ENCODE measurements around the gene RWDD2A. TPM values are rescaled to one million over a fixed set of nuclear protein-coding genes. Genes with fewer than 3 reads are reported as not detected.

RWDD2A gene
- total and polyA plus RNA-seq, 2 of the 8 experiments (the other 6 are each of a cell fraction or from before 2014, with no cell fraction given) = 2.1 to 3.6 TPM

DNA sequence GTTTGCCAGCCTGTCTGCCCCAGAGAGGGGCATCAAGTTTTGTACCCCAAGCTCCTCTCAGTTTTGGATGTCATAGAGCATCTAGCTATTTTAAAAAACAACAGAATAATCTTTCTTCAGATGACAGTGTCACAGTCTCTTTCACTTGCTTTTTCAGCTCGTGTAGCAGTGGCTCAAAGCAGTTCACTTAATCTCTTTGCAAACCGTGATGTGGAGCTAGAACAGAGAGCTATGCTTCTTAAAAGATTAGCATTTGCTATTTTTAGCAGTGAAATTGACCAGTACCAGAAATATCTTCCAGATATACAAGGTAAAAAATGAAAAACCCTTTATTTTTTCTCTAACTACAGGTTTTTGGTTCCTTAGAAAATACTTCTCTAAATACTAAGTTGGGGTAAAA, 37.4 kb upstream of the RWDD2A start (continued):
- TF ChIP-seq, protein P1, sequence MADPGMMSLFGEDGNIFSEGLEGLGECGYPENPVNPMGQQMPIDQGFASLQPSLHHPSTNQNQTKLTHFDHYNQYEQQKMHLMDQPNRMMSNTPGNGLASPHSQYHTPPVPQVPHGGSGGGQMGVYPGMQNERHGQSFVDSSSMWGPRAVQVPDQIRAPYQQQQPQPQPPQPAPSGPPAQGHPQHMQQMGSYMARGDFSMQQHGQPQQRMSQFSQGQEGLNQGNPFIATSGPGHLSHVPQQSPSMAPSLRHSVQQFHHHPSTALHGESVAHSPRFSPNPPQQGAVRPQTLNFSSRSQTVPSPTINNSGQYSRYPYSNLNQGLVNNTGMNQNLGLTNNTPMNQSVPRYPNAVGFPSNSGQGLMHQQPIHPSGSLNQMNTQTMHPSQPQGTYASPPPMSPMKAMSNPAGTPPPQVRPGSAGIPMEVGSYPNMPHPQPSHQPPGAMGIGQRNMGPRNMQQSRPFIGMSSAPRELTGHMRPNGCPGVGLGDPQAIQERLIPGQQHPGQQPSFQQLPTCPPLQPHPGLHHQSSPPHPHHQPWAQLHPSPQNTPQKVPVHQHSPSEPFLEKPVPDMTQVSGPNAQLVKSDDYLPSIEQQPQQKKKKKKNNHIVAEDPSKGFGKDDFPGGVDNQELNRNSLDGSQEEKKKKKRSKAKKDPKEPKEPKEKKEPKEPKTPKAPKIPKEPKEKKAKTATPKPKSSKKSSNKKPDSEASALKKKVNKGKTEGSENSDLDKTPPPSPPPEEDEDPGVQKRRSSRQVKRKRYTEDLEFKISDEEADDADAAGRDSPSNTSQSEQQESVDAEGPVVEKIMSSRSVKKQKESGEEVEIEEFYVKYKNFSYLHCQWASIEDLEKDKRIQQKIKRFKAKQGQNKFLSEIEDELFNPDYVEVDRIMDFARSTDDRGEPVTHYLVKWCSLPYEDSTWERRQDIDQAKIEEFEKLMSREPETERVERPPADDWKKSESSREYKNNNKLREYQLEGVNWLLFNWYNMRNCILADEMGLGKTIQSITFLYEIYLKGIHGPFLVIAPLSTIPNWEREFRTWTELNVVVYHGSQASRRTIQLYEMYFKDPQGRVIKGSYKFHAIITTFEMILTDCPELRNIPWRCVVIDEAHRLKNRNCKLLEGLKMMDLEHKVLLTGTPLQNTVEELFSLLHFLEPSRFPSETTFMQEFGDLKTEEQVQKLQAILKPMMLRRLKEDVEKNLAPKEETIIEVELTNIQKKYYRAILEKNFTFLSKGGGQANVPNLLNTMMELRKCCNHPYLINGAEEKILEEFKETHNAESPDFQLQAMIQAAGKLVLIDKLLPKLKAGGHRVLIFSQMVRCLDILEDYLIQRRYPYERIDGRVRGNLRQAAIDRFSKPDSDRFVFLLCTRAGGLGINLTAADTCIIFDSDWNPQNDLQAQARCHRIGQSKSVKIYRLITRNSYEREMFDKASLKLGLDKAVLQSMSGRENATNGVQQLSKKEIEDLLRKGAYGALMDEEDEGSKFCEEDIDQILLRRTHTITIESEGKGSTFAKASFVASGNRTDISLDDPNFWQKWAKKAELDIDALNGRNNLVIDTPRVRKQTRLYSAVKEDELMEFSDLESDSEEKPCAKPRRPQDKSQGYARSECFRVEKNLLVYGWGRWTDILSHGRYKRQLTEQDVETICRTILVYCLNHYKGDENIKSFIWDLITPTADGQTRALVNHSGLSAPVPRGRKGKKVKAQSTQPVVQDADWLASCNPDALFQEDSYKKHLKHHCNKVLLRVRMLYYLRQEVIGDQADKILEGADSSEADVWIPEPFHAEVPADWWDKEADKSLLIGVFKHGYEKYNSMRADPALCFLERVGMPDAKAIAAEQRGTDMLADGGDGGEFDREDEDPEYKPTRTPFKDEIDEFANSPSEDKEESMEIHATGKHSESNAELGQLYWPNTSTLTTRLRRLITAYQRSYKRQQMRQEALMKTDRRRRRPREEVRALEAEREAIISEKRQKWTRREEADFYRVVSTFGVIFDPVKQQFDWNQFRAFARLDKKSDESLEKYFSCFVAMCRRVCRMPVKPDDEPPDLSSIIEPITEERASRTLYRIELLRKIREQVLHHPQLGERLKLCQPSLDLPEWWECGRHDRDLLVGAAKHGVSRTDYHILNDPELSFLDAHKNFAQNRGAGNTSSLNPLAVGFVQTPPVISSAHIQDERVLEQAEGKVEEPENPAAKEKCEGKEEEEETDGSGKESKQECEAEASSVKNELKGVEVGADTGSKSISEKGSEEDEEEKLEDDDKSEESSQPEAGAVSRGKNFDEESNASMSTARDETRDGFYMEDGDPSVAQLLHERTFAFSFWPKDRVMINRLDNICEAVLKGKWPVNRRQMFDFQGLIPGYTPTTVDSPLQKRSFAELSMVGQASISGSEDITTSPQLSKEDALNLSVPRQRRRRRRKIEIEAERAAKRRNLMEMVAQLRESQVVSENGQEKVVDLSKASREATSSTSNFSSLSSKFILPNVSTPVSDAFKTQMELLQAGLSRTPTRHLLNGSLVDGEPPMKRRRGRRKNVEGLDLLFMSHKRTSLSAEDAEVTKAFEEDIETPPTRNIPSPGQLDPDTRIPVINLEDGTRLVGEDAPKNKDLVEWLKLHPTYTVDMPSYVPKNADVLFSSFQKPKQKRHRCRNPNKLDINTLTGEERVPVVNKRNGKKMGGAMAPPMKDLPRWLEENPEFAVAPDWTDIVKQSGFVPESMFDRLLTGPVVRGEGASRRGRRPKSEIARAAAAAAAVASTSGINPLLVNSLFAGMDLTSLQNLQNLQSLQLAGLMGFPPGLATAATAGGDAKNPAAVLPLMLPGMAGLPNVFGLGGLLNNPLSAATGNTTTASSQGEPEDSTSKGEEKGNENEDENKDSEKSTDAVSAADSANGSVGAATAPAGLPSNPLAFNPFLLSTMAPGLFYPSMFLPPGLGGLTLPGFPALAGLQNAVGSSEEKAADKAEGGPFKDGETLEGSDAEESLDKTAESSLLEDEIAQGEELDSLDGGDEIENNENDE (IDR thresholded peaks at IDR 0.05; ENCODE audit: insufficient replicate concordance, low read length) = no peak
- TF ChIP-seq RXRA (IDR thresholded peaks at IDR 0.05; ENCODE audit: insufficient read depth, low read depth, low read length) (no peak), POLR2AphosphoS5 (IDR thresholded peaks at IDR 0.05; ENCODE audit: low read depth, low read length) (no peak), POU5F1 (IDR thresholded peaks at IDR 0.05; ENCODE audit: low read depth, low read length) (no peak), JUND (IDR thresholded peaks at IDR 0.05; ENCODE audit: low read length) (no peak), BACH1 (IDR thresholded peaks at IDR 0.05; ENCODE audit: low read length) (no peak), CHD1 (IDR thresholded peaks at IDR 0.05; ENCODE audit: low read depth, low read length) (no peak)

All from H1 (cell line).